Mammary epithelial cell (primary cell): ENCODE measurements around the gene GPR18.

Source experiments
- EZH2 ChIP-seq: IDR thresholded peaks from 2 replicates; pipeline ENCODE4 v1.6.1; 2012; ENCODE audit warnings: low read length, inconsistent platforms, borderline replicate concordance
- TF ChIP-seq, protein P1 (sequence below), 2 donors: IDR thresholded peaks in 1 of 2; conservative IDR thresholded peaks in 1 of 2; 2 replicates each; pipeline ENCODE4 v1.5.1; 2011 to 2012; ENCODE audit warnings: inconsistent platforms in 2 of 2, low read length in 2 of 2, mild to moderate bottlenecking in 2 of 2, control low read depth in 1 of 2, low read depth in 1 of 2; ENCODE audit not compliant: insufficient read depth in 1 of 2; ENCODE audit errors: extremely low read depth in 1 of 2

DNA sequence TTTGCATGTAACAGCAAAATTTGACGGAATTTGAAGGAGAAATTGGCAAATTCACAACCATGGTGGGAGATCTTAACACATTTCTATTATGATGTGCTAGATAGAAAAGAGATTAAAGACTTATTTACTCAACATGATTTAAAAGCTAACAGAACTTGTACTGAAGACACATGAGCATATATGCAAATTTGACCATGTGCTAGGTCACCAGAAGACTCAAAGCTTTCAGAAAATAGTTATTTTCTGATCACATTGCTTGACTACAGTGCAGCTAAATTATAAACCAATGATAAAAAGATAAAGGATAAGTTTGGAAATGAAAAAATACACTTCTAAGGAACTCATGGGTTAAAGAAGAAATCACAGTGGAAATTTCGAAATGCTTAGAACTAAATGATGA, 39.9 kb upstream of the GPR18 start:
- TF ChIP-seq, protein P1, sequence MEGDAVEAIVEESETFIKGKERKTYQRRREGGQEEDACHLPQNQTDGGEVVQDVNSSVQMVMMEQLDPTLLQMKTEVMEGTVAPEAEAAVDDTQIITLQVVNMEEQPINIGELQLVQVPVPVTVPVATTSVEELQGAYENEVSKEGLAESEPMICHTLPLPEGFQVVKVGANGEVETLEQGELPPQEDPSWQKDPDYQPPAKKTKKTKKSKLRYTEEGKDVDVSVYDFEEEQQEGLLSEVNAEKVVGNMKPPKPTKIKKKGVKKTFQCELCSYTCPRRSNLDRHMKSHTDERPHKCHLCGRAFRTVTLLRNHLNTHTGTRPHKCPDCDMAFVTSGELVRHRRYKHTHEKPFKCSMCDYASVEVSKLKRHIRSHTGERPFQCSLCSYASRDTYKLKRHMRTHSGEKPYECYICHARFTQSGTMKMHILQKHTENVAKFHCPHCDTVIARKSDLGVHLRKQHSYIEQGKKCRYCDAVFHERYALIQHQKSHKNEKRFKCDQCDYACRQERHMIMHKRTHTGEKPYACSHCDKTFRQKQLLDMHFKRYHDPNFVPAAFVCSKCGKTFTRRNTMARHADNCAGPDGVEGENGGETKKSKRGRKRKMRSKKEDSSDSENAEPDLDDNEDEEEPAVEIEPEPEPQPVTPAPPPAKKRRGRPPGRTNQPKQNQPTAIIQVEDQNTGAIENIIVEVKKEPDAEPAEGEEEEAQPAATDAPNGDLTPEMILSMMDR (conservative IDR thresholded peaks at IDR 0.05 in 1 of 2, IDR thresholded peaks at IDR 0.05 in 1 of 2; ENCODE audit: extremely low read depth in 1 of 2, insufficient read depth in 1 of 2, low read depth in 1 of 2, low read length in 2 of 2): no peak
- TF ChIP-seq EZH2: no peak
